ENCODE data around the gene ANKS1B. TPM values are rescaled to one million over a fixed set of nuclear protein-coding genes. Genes with fewer than 3 reads are reported as not detected.

Gene ANKS1B
- total and polyA plus RNA-seq, 7 donors, result 1.0 to 57.3 (median 30.1) TPM; not detected in 1

- TF ChIP-seq POLR2A (IDR thresholded peaks at IDR 0.05) (no peak), EP300 (IDR thresholded peaks at IDR 0.05) (no peak), POLR2AphosphoS5 (IDR thresholded peaks at IDR 0.05) (no peak)
- TF ChIP-seq, protein P1, sequence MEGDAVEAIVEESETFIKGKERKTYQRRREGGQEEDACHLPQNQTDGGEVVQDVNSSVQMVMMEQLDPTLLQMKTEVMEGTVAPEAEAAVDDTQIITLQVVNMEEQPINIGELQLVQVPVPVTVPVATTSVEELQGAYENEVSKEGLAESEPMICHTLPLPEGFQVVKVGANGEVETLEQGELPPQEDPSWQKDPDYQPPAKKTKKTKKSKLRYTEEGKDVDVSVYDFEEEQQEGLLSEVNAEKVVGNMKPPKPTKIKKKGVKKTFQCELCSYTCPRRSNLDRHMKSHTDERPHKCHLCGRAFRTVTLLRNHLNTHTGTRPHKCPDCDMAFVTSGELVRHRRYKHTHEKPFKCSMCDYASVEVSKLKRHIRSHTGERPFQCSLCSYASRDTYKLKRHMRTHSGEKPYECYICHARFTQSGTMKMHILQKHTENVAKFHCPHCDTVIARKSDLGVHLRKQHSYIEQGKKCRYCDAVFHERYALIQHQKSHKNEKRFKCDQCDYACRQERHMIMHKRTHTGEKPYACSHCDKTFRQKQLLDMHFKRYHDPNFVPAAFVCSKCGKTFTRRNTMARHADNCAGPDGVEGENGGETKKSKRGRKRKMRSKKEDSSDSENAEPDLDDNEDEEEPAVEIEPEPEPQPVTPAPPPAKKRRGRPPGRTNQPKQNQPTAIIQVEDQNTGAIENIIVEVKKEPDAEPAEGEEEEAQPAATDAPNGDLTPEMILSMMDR (IDR thresholded peaks at IDR 0.05), result no peak
- Histone ChIP-seq H3K9me3 (no peaks in the 10 kb centered on the region), H3K4me3 (no peak overlapping the region), H3K27me3 (no peaks in the 10 kb centered on the region), H3K36me3 (peaks cover 0 to 59% (median 3%) of the 10 kb centered on the region in 4 donors), H3K27ac (no peak overlapping the region), H3K4me1 (no peaks in the 10 kb centered on the region)
- DNase-seq, result no peak
- intact Hi-C loops (cut with DNase I), result loop anchor here (10.0 kb wide), 1 partner anchor 275 kb away; no protein-coding TSS in a partner anchor
- WGBS, 2 donors, result 88 to 94% methylated on average over 6 of the region's 6 CpGs
These were observed 1264.9 kb downstream of the ANKS1B start for GRCh38 chr12:98719515-98720504.

DNA sequence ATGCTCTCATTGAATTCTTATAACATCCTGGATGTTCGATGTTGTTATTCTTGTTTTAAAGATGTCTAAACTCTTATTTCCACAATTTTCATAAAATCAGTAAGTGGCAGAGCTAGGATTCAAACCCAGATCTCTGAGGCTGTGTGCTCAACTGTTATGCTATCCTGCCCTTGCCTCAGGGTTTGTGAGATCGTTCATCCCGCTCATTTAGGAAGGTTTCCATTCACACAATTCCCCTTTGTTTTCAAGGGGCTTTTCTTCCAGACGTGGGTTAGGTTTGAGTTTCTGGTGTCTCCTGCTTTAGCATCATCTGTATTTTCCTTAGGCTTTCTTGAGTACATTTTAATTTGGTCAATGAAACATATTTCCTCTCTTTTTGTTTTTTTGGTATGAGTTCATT is 1270.3 kb downstream of the ANKS1B start:
- Histone ChIP-seq H3K4me3 (no peak overlapping the region), H3K27me3 (no peaks in the 10 kb centered on the region), H3K9me3 (no peaks in the 10 kb centered on the region), H3K27ac (no peak overlapping the region), H3K4me1 (no peaks in the 10 kb centered on the region), H3K36me3 (peaks cover 0 to 63% (median 13%) of the 10 kb centered on the region in 4 donors)
- DNase-seq, result no peak
- intact Hi-C loops (cut with DNase I), result no loop called here
- no peak for TF ChIP-seq POLR2AphosphoS5 (IDR thresholded peaks at IDR 0.05)
- TF ChIP-seq EP300 (IDR thresholded peaks at IDR 0.05), result no peak
- 92% methylated on average over 4 of the region's 4 CpGs for WGBS, 2 donors

DNA sequence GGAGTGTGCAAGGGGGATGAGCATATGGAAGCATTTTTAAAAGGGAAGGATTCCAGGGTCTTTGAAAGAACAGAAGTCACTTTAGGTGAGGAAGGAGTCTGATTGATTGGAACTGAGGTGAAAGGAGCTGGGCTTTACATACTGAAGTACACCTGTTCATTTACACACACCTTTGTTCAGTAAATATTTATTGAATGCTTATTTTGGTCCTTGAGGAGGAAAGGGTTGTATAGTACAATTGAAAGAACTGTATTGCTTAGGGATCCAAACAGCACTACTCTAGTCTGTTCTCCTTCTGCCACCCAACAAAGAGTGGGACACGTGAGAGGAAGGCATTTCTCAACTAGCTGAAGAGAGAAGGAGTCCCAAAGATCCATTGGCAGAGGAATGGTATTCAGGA is 1275.7 kb downstream of the ANKS1B start:
- Histone ChIP-seq H3K36me3 (peaks cover 0 to 54% (median 15%) of the 10 kb centered on the region in 4 donors), H3K27ac (no peak overlapping the region), H3K27me3 (no peaks in the 10 kb centered on the region), H3K4me3 (no peak overlapping the region), H3K9me3 (no peaks in the 10 kb centered on the region), H3K4me1 (no peaks in the 10 kb centered on the region)
- intact Hi-C loops (cut with DNase I), result no loop called here
- WGBS, 2 donors, result 98% methylated on average over 1 of the region's 1 CpG
- DNase-seq, result no peak
- TF ChIP-seq, protein P1 (IDR thresholded peaks at IDR 0.05), result no peak
- TF ChIP-seq POLR2A (IDR thresholded peaks at IDR 0.05), result no peak
- TF ChIP-seq EP300 (IDR thresholded peaks at IDR 0.05), result no peak
- no peak for TF ChIP-seq POLR2AphosphoS5 (IDR thresholded peaks at IDR 0.05)

DNA sequence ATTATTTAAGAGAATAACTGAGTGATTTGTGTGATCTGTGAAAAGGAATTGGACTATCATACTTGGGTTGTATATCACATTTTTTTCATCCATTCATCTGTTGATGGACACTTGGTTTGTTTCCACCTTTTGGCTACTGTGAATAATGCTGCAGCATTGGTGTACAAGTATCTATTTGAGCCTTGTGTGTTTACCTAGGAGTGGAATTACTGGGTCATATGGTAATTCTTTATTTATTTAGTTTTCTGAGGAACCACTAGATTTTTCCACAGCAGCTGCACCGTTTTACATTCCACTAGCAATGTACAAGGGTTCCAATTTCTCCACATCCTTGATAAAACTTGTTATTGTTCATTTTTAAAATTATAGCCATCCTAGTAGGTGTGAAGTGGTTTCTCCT is 1283.6 kb downstream of the ANKS1B start:
- Histone ChIP-seq H3K36me3 (peaks cover 0 to 6% (median 0%) of the 10 kb centered on the region in 4 donors), H3K27ac (no peak overlapping the region), H3K27me3 (no peaks in the 10 kb centered on the region), H3K4me1 (peaks cover 0 to 19% (median 10%) of the 10 kb centered on the region in 4 donors), H3K9me3 (no peaks in the 10 kb centered on the region), H3K4me3 (no peak overlapping the region)
- 12 to 59% methylated on average over 1 of the region's 1 CpG for WGBS, 2 donors
- TF ChIP-seq POLR2A (IDR thresholded peaks at IDR 0.05), result no peak
- no peak for TF ChIP-seq POLR2AphosphoS5 (IDR thresholded peaks at IDR 0.05)
- TF ChIP-seq EP300 (IDR thresholded peaks at IDR 0.05), result no peak
- TF ChIP-seq, protein P1 (IDR thresholded peaks at IDR 0.05), result no peak
- no peak for DNase-seq
- intact Hi-C loops (cut with DNase I), result no loop called here

GRCh38 chr12:98699586-98699985 is 1285.2 kb downstream of the ANKS1B start:
- no peaks in the 10 kb centered on the region for H3K9me3 ChIP-seq
- peak overlapping the region in 2 of 4 donors; percentile 3 to 30 for H3K27ac ChIP-seq
- 58 to 70% methylated on average over 3 of the region's 3 CpGs for WGBS, 2 donors
- H3K36me3 ChIP-seq, result peaks cover 0 to 7% (median 0%) of the 10 kb centered on the region in 4 donors
- no peak for DNase-seq
- no peak overlapping the region for H3K4me3 ChIP-seq
- H3K4me1 ChIP-seq, result peaks cover 0 to 19% (median 10%) of the 10 kb centered on the region in 4 donors
- TF ChIP-seq POLR2AphosphoS5 (IDR thresholded peaks at IDR 0.05) (no peak), EP300 (IDR thresholded peaks at IDR 0.05) (no peak), POLR2A (IDR thresholded peaks at IDR 0.05) (no peak)
- TF ChIP-seq, protein P1 (IDR thresholded peaks at IDR 0.05), result no peak
- H3K27me3 ChIP-seq, result no peaks in the 10 kb centered on the region
- intact Hi-C loops (cut with DNase I), result loop anchor here (2.0 kb wide), 1 partner anchor 299 kb away; no protein-coding TSS in a partner anchor
